Smooth muscle cell (in vitro differentiated cells): ENCODE measurements around the gene LSMEM2. TPM values are rescaled to one million over a fixed set of nuclear protein-coding genes. Genes with fewer than 3 reads are reported as not detected.
A peak's percentile ranks its signal among the peaks of the same experiment; 100 is the strongest.

Source experiments
- DNase-seq: peaks from one replicate; lab custom pipeline; 2025; ENCODE audit not compliant: unreplicated experiment; lab: John Stamatoyannopoulos, UW
- H2AFZ ChIP-seq: fragments of 200-600 bp; sonication (generic); 2 replicates; pipeline ENCODE4 v1.6.0; 2016; ENCODE audit warnings: antibody characterized with exemption, low read depth, mild to moderate bottlenecking
- H3F3A ChIP-seq: fragments of 200-600 bp; sonication (generic); 2 replicates; pipeline ENCODE4 v1.6.0; 2017; ENCODE audit warnings: antibody characterized with exemption, low read depth
- H3K27ac ChIP-seq: fragments of 200-600 bp; sonication (generic); 2 replicates; pipeline ENCODE4 v1.5.1; 2016; ENCODE audit warnings: low read depth, mild to moderate bottlenecking
- H3K27me3 ChIP-seq: fragments of 200-600 bp; sonication (generic); 2 replicates; pipeline ENCODE4 v1.6.1; 2016; ENCODE audit warnings: low read depth, mild to moderate bottlenecking
- H3K36me3 ChIP-seq: fragments of 200-600 bp; sonication (generic); 2 replicates; pipeline ENCODE4 v1.5.1; 2016; ENCODE audit warnings: low read depth
- H3K4me1 ChIP-seq: fragments of 200-600 bp; sonication (generic); 2 replicates; pipeline ENCODE4 v1.5.1; 2016; ENCODE audit warnings: low read depth
- H3K4me2 ChIP-seq: fragments of 200-600 bp; sonication (generic); 2 replicates; pipeline ENCODE4 v1.6.0; 2016; ENCODE audit warnings: mild to moderate bottlenecking
- H3K4me3 ChIP-seq: fragments of 200-600 bp; sonication (generic); 2 replicates; pipeline ENCODE4 v1.5.1; 2016; ENCODE audit warnings: mild to moderate bottlenecking
- H3K79me2 ChIP-seq: fragments of 200-600 bp; sonication (generic); 2 replicates; pipeline ENCODE4 v1.6.0; 2016; ENCODE audit warnings: low read depth, mild to moderate bottlenecking
- H3K9ac ChIP-seq: fragments of 200-600 bp; sonication (generic); 2 replicates; pipeline ENCODE4 v1.6.0; 2016; ENCODE audit warnings: low read depth
- H3K9me3 ChIP-seq: fragments of 200-600 bp; sonication (generic); replicated peaks from 2 replicates; pipeline ENCODE4 v1.5.1; 2016; ENCODE audit warnings: low read depth
- H4K20me1 ChIP-seq: fragments of 200-600 bp; sonication (generic); 2 replicates; pipeline ENCODE4 v1.6.0; 2016; ENCODE audit warnings: low read depth
- WGBS: methylation state at CpG from one replicate; pipeline ENCODE4 v1.1.7; 2016; ENCODE audit warnings: low lambda C conversion rate; 5-methylcytosine and 5-hydroxymethylcytosine counted together
- polyA plus RNA-seq: library from polyadenylated mRNA; unstranded; fragments of >200 nt; fragmentation: Nextera tagmentation; extraction: Ambion mirVana; gene quantifications from 2 replicates; pipeline ENCODE4 v1.2.1, GENCODE V29; 2016
- total RNA-seq: library from RNA; depleted of rRNA; stranded (reverse); fragments of >200 nt; gene quantifications from 2 replicates; pipeline ENCODE4 v1.2.3, GENCODE V29; 2014
- TF ChIP-seq, protein P1 (sequence below): fragments of 200-600 bp; sonication (generic); IDR thresholded peaks from 2 replicates; pipeline ENCODE4 v1.5.1; 2017; ENCODE audit warnings: borderline replicate concordance, mild to moderate bottlenecking, antibody characterized with exemption; ENCODE audit not compliant: insufficient read depth, poor library complexity, severe bottlenecking

Gene LSMEM2
- total and polyA plus RNA-seq, 2 experiments from 2014 or later: 0.09 TPM; not detected in 1

DNA sequence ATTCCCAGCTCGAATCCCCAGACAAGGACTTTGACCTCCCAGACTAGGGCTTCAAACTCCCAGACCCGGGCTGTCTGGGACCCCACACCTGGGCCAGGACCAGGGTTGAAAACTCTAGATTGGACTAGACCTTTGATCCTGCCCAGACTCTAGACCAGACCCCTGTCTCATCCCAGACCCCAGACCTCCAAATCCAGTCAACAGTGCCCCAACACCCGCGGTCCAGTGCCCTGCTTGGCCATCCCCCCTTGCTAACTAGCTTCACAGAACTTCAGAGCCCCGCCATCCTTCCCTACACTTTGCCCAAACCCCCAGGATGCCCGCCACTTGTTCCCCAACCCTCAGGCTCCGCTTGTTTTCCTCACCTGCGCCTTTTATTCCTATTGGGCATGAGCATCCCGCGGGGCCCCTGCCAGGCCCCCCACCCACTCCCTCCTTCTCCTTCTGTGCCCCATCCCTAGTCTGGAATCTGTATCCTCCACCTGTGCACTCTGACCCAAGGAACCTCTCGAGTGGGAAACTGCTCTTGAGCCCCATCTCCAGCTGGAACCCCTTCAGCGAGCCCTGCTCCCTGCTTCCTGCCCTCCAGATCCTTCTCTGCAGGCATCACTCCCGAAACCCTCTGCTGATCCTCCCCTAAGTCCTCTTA, 42.3 kb upstream of the LSMEM2 start:
- H3K27me3 ChIP-seq: no peaks in the 10 kb centered on the region
- peaks cover 56% of the 10 kb centered on the region for H3K79me2 ChIP-seq
- TF ChIP-seq, protein P1, sequence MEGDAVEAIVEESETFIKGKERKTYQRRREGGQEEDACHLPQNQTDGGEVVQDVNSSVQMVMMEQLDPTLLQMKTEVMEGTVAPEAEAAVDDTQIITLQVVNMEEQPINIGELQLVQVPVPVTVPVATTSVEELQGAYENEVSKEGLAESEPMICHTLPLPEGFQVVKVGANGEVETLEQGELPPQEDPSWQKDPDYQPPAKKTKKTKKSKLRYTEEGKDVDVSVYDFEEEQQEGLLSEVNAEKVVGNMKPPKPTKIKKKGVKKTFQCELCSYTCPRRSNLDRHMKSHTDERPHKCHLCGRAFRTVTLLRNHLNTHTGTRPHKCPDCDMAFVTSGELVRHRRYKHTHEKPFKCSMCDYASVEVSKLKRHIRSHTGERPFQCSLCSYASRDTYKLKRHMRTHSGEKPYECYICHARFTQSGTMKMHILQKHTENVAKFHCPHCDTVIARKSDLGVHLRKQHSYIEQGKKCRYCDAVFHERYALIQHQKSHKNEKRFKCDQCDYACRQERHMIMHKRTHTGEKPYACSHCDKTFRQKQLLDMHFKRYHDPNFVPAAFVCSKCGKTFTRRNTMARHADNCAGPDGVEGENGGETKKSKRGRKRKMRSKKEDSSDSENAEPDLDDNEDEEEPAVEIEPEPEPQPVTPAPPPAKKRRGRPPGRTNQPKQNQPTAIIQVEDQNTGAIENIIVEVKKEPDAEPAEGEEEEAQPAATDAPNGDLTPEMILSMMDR: no peak
- H3K27ac ChIP-seq: peak overlapping the region; percentile 45
- H3K4me1 ChIP-seq: peaks cover 41% of the 10 kb centered on the region
- no peak overlapping the region for H2AFZ ChIP-seq
- no peak for DNase-seq
- no peaks in the 10 kb centered on the region for H3K36me3 ChIP-seq
- no peaks in the 10 kb centered on the region for H3F3A ChIP-seq
- peak overlapping the region; percentile 74 for H3K4me3 ChIP-seq
- WGBS: 3% methylated on average over 13 of the region's 13 CpGs
- peak overlapping the region; percentile 78 for H3K9ac ChIP-seq
- no peaks in the 10 kb centered on the region for H3K9me3 ChIP-seq
- H4K20me1 ChIP-seq: peaks cover 50% of the 10 kb centered on the region
- peak overlapping the region; percentile 89 for H3K4me2 ChIP-seq

DNA sequence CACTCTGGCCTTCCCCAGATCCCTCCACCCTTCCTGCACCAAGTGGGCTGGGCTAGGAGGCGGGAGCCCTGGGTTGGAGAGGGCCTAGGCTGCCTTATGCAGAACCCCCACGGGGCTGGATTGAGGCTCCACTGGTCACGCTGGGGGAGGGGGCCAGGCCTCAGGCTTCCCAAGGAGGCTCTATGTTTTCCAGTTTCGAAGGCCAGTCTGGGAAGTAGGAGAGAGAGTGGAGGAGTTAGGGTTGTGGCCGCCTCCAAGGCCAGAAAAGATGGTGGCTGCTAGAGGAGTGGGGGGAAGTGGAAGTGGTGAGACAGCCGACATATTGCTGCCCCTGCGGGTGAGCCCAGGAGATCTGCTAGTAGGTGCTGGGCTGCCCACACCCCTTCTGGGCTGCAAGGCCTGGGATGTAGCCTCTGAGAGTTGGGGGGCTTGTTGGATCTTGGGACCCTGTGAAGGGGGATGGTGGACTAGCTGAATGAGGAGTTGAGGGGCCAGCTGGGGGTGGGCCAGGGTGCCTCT, 41.7 kb upstream of the LSMEM2 start:
- Histone ChIP-seq H3K4me2 (peak overlapping the region; percentile 89), H3K27ac (peak overlapping the region; percentile 45), H3K4me1 (peaks cover 47% of the 10 kb centered on the region), H4K20me1 (peaks cover 56% of the 10 kb centered on the region), H2AFZ (no peak overlapping the region), H3K27me3 (no peaks in the 10 kb centered on the region), H3K9me3 (no peaks in the 10 kb centered on the region), H3K79me2 (peaks cover 62% of the 10 kb centered on the region), H3K9ac (peak overlapping the region; percentile 78), H3K4me3 (peak overlapping the region; percentile 74), H3K36me3 (no peaks in the 10 kb centered on the region), H3F3A (no peaks in the 10 kb centered on the region)
- DNase-seq: peak; percentile 12
- 5% methylated on average over 7 of the region's 7 CpGs for WGBS
- TF ChIP-seq, protein P1: no peak

DNA sequence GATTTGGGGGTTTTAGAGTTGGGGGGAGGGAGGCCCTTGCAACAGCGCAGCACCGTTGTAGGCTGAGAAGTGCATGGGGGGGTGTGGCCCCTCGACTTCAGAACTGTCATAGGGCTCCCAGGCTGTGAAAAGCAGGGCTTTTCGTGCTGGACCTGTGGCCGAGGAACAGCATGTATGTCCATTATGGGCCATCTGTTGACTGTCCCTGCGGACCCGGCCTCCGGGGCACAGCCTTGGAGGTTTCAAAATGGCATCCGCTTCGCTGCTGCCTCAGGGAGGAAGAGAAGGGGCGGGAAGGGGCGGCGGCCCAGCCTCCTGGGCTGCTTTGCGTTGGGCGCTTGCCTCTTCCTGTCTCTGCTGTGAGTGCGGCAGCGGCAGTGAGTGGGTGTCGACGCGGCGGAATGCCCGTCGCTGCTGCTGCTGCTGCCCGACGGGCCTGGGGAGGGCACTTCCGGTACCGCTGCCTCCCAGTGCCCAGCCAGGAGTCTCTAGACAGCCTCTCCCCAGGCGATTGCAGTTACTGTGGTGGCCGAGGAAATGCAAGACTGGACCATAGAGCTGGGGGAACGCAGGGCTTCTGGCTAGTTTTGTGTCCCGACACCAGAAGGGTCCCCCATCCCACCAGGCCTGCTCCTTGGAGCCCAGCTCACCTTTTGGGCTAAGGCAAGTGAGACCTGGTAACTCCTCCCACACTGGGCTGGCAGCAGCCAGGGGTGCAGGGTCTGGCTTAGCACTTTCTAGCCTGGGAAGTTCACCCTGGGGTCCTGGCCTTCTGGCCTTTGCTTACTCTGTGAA, 40.9 kb upstream of the LSMEM2 start:
- peak; percentile 51 for DNase-seq
- H3K36me3 ChIP-seq: no peaks in the 10 kb centered on the region
- H2AFZ ChIP-seq: no peak overlapping the region
- H3K79me2 ChIP-seq: peaks cover 70% of the 10 kb centered on the region
- peaks cover 52% of the 10 kb centered on the region for H3K4me1 ChIP-seq
- no peaks in the 10 kb centered on the region for H3K9me3 ChIP-seq
- peaks cover 4% of the 10 kb centered on the region for H3F3A ChIP-seq
- 5% methylated on average over 30 of the region's 31 CpGs for WGBS
- peak overlapping the region; percentile 74 for H3K4me3 ChIP-seq
- H3K9ac ChIP-seq: peak overlapping the region; percentile 78
- H3K27me3 ChIP-seq: no peaks in the 10 kb centered on the region
- peaks cover 64% of the 10 kb centered on the region for H4K20me1 ChIP-seq
- TF ChIP-seq, protein P1: no peak
- peak overlapping the region; percentile 73 for H3K27ac ChIP-seq
- peak overlapping the region; percentile 89 for H3K4me2 ChIP-seq
